A549 (cell line): ENCODE results near the gene STAC.

Source experiments
- CBX2 ChIP-seq: fragments of 200-600 bp; sonication (generic); IDR thresholded peaks from 2 replicates; pipeline ENCODE4 v1.6.1; 2016; ENCODE audit warnings: low read depth, mild to moderate bottlenecking, borderline replicate concordance
- CTCF ChIP-seq: fragments of >200 bp; sonication (Bioruptor Twin); formaldehyde crosslinking; IDR thresholded peaks from 3 replicates; pipeline ENCODE4 v1.5.1; 2016
- ELK1 ChIP-seq: fragments of 150-350 bp; IDR thresholded peaks from 2 replicates; pipeline ENCODE4 v1.6.1; 2014; ENCODE audit warnings: low read depth, mild to moderate bottlenecking, low read length
- EP300 ChIP-seq, 2 experiments: fragments of >200 bp; sonication (Bioruptor Twin); formaldehyde crosslinking; IDR thresholded peaks; 2 replicates in 1 of 2; 3 replicates in 1 of 2; pipeline ENCODE4 v1.6.1; 2016 to 2017
- FOSL2 ChIP-seq, 2 experiments: fragments of 450-650 bp in 1 of 2; fragments of >200 bp in 1 of 2; sonication (Bioruptor Twin) in 1 of 2; formaldehyde crosslinking; IDR thresholded peaks; 2 replicates each; pipeline versions ENCODE4 v1.5.0 to v1.6.1; 2016 to 2020; ENCODE audit warnings: mild to moderate bottlenecking in 1 of 2, moderate library complexity in 1 of 2
- MAX ChIP-seq: IDR thresholded peaks from 2 replicates; pipeline ENCODE4 v1.6.1; 2012
- MYC ChIP-seq: IDR thresholded peaks from 2 replicates; pipeline ENCODE4 v1.6.1; 2012; ENCODE audit warnings: mild to moderate bottlenecking, inconsistent platforms, low read length, improper control_type of control experiment, borderline replicate concordance
- POLR2A ChIP-seq: IDR thresholded peaks from 2 replicates; pipeline ENCODE4 v1.6.1; 2012; ENCODE audit warnings: mild to moderate bottlenecking, low read length
- RAD21 ChIP-seq, 2 experiments: fragments of >200 bp in 1 of 2; sonication (Bioruptor Twin) in 1 of 2; formaldehyde crosslinking in 1 of 2; IDR thresholded peaks in 1 of 2; conservative IDR thresholded peaks in 1 of 2; 2 replicates in 1 of 2; 3 replicates in 1 of 2; pipeline ENCODE4 v1.6.1; 2012 to 2018; ENCODE audit warnings: inconsistent platforms in 1 of 2
- RARB ChIP-seq: fragments of 250-450 bp; sonication (Bioruptor Pico); IDR thresholded peaks from 2 replicates; pipeline ENCODE4 v1.8.0; 2021; ENCODE audit warnings: mild to moderate bottlenecking, moderate library complexity
- SMC3 ChIP-seq: fragments of >200 bp; sonication (Bioruptor Twin); formaldehyde crosslinking; IDR thresholded peaks from 3 replicates; pipeline ENCODE4 v1.6.1; 2018; ENCODE audit warnings: inconsistent platforms

GRCh38 chr3:36580716-36581115 lies 200.4 kb downstream of the STAC start:
- TF ChIP-seq MAX = no peak
- no peak for TF ChIP-seq POLR2A
- no peak for TF ChIP-seq EP300 (IDR thresholded peaks at IDR 0.05)
- TF ChIP-seq CTCF = no peak
- no peak for TF ChIP-seq SMC3
- no peak for TF ChIP-seq FOSL2 (IDR thresholded peaks at IDR 0.05)
- no peak for TF ChIP-seq FOSL2 (CRISPR knock-in tag; IDR thresholded peaks at IDR 0.05)
- TF ChIP-seq MYC = no peak
- TF ChIP-seq RAD21 (conservative IDR thresholded peaks at IDR 0.05 in 1 of 2, IDR thresholded peaks at IDR 0.05 in 1 of 2) = no peak
- TF ChIP-seq ELK1 = no peak
- TF ChIP-seq CBX2 = no peak
- TF ChIP-seq RARB = no peak
